AG09319 (cell line): ENCODE data around the gene YWHAB.

Source experiments
- DNase-seq: peaks from one replicate; pipeline ENCODE4 v3.0.0-alpha.2; 2010; ENCODE audit warnings: low read depth; ENCODE audit errors: extremely low read depth
- CTCF ChIP-seq: IDR thresholded peaks from 2 replicates; pipeline ENCODE4 v1.5.1; 2011; ENCODE audit warnings: low read depth, mild to moderate bottlenecking, inconsistent platforms, low read length, moderate library complexity

Gene YWHAB

GRCh38 chr20:44956410-44956809, 70.9 kb downstream of the YWHAB start:
- TF ChIP-seq CTCF: no peak
- no peak for DNase-seq
